NCI-H748 treated with DMSO at 0.1 percent for 48 hours (cell line): Measurements from ENCODE around the gene EMP1.

Source experiments
- DNase-seq: peaks from one replicate; lab custom pipeline; 2025; lab: John Stamatoyannopoulos, UW

EMP1 gene

GRCh38 chr12:13173012-13173932 is 23.3 kb upstream of the EMP1 start:
- no peak for DNase-seq

GRCh38 chr12:13175499-13175898 is 21.0 kb upstream of the EMP1 start:
- no peak for DNase-seq

- DNase-seq: no peak
Observed at GRCh38 chr12:13176256-13176655, 20.3 kb upstream of the EMP1 start.

- no peak for DNase-seq
Observed at GRCh38 chr12:13177373-13177772, 19.2 kb upstream of the EMP1 start.

- DNase-seq: no peak
Observed at GRCh38 chr12:13177906-13178305, 18.6 kb upstream of the EMP1 start.

- DNase-seq: no peak
Observed at GRCh38 chr12:13178568-13179210, 17.8 kb upstream of the EMP1 start.

- DNase-seq: no peak
Observed at GRCh38 chr12:13179211-13180074, 17.1 kb upstream of the EMP1 start.

GRCh38 chr12:13181375-13182070 is 15.0 kb upstream of the EMP1 start:
- DNase-seq: no peak

GRCh38 chr12:13182881-13183280 is 13.6 kb upstream of the EMP1 start:
- DNase-seq: no peak

- DNase-seq: no peak
Observed at GRCh38 chr12:13183620-13184019, 12.9 kb upstream of the EMP1 start.

- no peak for DNase-seq
Observed at GRCh38 chr12:13186302-13186701, 10.2 kb upstream of the EMP1 start.

- no peak for DNase-seq
Observed at GRCh38 chr12:13187399-13187798, 9.1 kb upstream of the EMP1 start.

- no peak for DNase-seq
Observed at GRCh38 chr12:13189264-13189663, 7.3 kb upstream of the EMP1 start.

GRCh38 chr12:13190275-13190674 is 6.3 kb upstream of the EMP1 start:
- DNase-seq: no peak

- no peak for DNase-seq
Observed at GRCh38 chr12:13192719-13193118, 3.8 kb upstream of the EMP1 start.

- no peak for DNase-seq
Observed at GRCh38 chr12:13193505-13194231, 2.9 kb upstream of the EMP1 start.

- DNase-seq: no peak
Observed at GRCh38 chr12:13194401-13195110, 2.0 kb upstream of the EMP1 start.

- no peak for DNase-seq
Observed at GRCh38 chr12:13195250-13195649, 1.3 kb upstream of the EMP1 start.

- no peak for DNase-seq
Observed at GRCh38 chr12:13195785-13196129, 769 bp upstream of the EMP1 start.

- no peak for DNase-seq
Observed at GRCh38 chr12:13197032-13197431, 506 bp downstream of the EMP1 start.
